MCF 10A (cell line): ENCODE results near the gene TMEM63A. TPM values are rescaled to one million over a fixed set of nuclear protein-coding genes. Genes with fewer than 3 reads are reported as not detected.
A peak's percentile ranks its signal among the peaks of the same experiment; 100 is the strongest.

Experiments
- BruUV-seq: library from RNA; stranded (reverse); fragments of 400-500 nt; replicated peaks from 2 replicates; lab custom pipeline; 2021; lab: Mats Ljungman, UMichigan
- CTCF ChIA-PET: fragments of 300-600 bp; sonication (Branson Sonifier 250); formaldehyde crosslinking; extraction: SDS; loops from one replicate; lab custom pipeline; 2021; ENCODE audit warnings: antibody characterized with exemption, inconsistent platforms; lab: Yijun Ruan, JAX
- POLR2A ChIA-PET: fragments of 300-600, 350-650 bp; sonication (Branson Sonifier 250); formaldehyde crosslinking; extraction: SDS; loops from one replicate; lab custom pipeline; 2020; ENCODE audit warnings: antibody characterized with exemption, inconsistent platforms; lab: Yijun Ruan, JAX
- DNase-seq: peaks from one replicate; pipeline ENCODE4 v3.0.0-alpha.2; 2018; ENCODE audit not compliant: unreplicated experiment
- H3K27ac Mint-ChIP-seq: one replicate; pipeline ENCODE4 v1.8.0; 2022; ENCODE audit warnings: mild to moderate bottlenecking, low read depth, mixed read lengths; ENCODE audit not compliant: unreplicated experiment
- H3K27me3 Mint-ChIP-seq: one replicate; pipeline ENCODE4 v1.8.0; 2022; ENCODE audit warnings: mixed read lengths; ENCODE audit not compliant: insufficient read depth, unreplicated experiment
- H3K36me3 Mint-ChIP-seq: one replicate; pipeline ENCODE4 v1.8.0; 2022; ENCODE audit warnings: mild to moderate bottlenecking, moderate library complexity, mixed read lengths; ENCODE audit not compliant: insufficient read depth, unreplicated experiment
- H3K4me1 Mint-ChIP-seq: one replicate; pipeline ENCODE4 v1.8.0; 2022; ENCODE audit warnings: mixed read lengths; ENCODE audit not compliant: insufficient read depth, unreplicated experiment
- H3K4me3 Mint-ChIP-seq: one replicate; pipeline ENCODE4 v1.8.0; 2022; ENCODE audit warnings: mild to moderate bottlenecking, moderate library complexity, mixed read lengths; ENCODE audit not compliant: unreplicated experiment
- H3K9me3 Mint-ChIP-seq: one replicate; pipeline ENCODE4 v1.8.0; 2022; ENCODE audit warnings: mixed read lengths; ENCODE audit not compliant: unreplicated experiment
- CTCF ChIP-seq: fragments of 200-600 bp; IDR thresholded peaks from one replicate; pipeline ENCODE4 v1.8.0; 2022; ENCODE audit warnings: antibody characterized with exemption, mild to moderate bottlenecking; ENCODE audit not compliant: unreplicated experiment
- intact Hi-C: fragments of 100-400 bp; cut with micrococcal nuclease; formaldehyde crosslinking; loops from 2 replicates; pipeline ENCODE4 v1.14.1; 2022
- total RNA-seq: library from RNA; stranded (reverse); gene quantifications from 2 replicates; pipeline ENCODE4 v1.2.3, GENCODE V29; 2022

TMEM63A gene
- total RNA-seq, 1 experiment from 2014 or later, result 52.1 TPM

- POLR2A ChIA-PET, result interaction anchor here (0.5 to 10.0 kb wide), 42 partner anchors 9 to 816 kb away, joined by 3 to 263 read pairs (median 6); partner anchors contain the start of genes ENAH, EPHX1, H3-3A and LEFTY2
- peaks cover 42% of the 10 kb centered on the region for H3K36me3 Mint-ChIP-seq
- no peak for DNase-seq
- peak overlapping the region; percentile 95 for H3K27ac Mint-ChIP-seq
- no peak for TF ChIP-seq CTCF
- H3K27me3 Mint-ChIP-seq, result no peaks in the 10 kb centered on the region
- intact Hi-C loops, result no loop called here
- CTCF ChIA-PET, result interaction anchor here (0.5 to 4.7 kb wide), 12 partner anchors 9 to 473 kb away, joined by 3 to 34 read pairs (median 4); partner anchors contain the start of genes SRP9 and TMEM63A
- BruUV-seq, result no TSS peak
- H3K4me3 Mint-ChIP-seq, result peak overlapping the region; percentile 99
- no peaks in the 10 kb centered on the region for H3K9me3 Mint-ChIP-seq
- peaks cover 42% of the 10 kb centered on the region for H3K4me1 Mint-ChIP-seq
These were observed 41.2 kb upstream of the TMEM63A start for GRCh38 chr1:225923381-225923691.

- CTCF ChIA-PET, result interaction anchor here (0.6 to 4.7 kb wide), 21 partner anchors 10 to 447 kb away, joined by 3 to 34 read pairs (median 4); partner anchors contain the start of genes SRP9 and TMEM63A
- peak; percentile 100 for DNase-seq
- Mint-ChIP-seq H3K27ac (peak overlapping the region; percentile 95), H3K9me3 (no peaks in the 10 kb centered on the region), H3K36me3 (peaks cover 56% of the 10 kb centered on the region), H3K4me3 (peak overlapping the region; percentile 99), H3K27me3 (no peaks in the 10 kb centered on the region), H3K4me1 (peaks cover 50% of the 10 kb centered on the region)
- intact Hi-C loops, result no loop called here
- no TSS peak for BruUV-seq
- POLR2A ChIA-PET, result interaction anchor here (0.6 to 10.0 kb wide), 55 partner anchors 7 to 496 kb away, joined by 3 to 263 read pairs (median 4); partner anchors contain the start of genes ENAH, EPHX1, H3-3A and LEFTY1
- no peak for TF ChIP-seq CTCF
These were observed 39.8 kb upstream of the TMEM63A start for GRCh38 chr1:225921734-225922709.

GRCh38 chr1:225919906-225920305 is 37.7 kb upstream of the TMEM63A start:
- intact Hi-C loops, result no loop called here
- Mint-ChIP-seq H3K36me3 (peaks cover 58% of the 10 kb centered on the region), H3K27me3 (no peaks in the 10 kb centered on the region), H3K4me3 (peak overlapping the region; percentile 40), H3K27ac (peak overlapping the region; percentile 73), H3K9me3 (no peaks in the 10 kb centered on the region), H3K4me1 (peaks cover 52% of the 10 kb centered on the region)
- ChIA-PET POLR2A (interaction anchor here (0.6 to 10.0 kb wide), 19 partner anchors 11 to 471 kb away, joined by 3 to 263 read pairs (median 4); partner anchors contain the start of genes EPHX1, H3-3A, SRP9 and TMEM63A), CTCF (interaction anchor here (0.7 to 4.7 kb wide), 6 partner anchors 11 to 142 kb away, joined by 3 to 34 read pairs (median 4); partner anchors contain the start of genes SRP9 and TMEM63A)
- DNase-seq, result peak; percentile 98
- BruUV-seq, result no TSS peak
- no peak for TF ChIP-seq CTCF

GRCh38 chr1:225918280-225918679 is 36.1 kb upstream of the TMEM63A start:
- H3K9me3 Mint-ChIP-seq, result no peaks in the 10 kb centered on the region

More at GRCh38 chr1:225918280-225918679, 36.1 kb upstream of the TMEM63A start:
- intact Hi-C loops, result no loop called here
- ChIA-PET CTCF (interaction anchor here (0.5 to 1.4 kb wide), 7 partner anchors 12 to 207 kb away, joined by 3 to 4 read pairs (median 3); partner anchors contain the start of gene SRP9), POLR2A (interaction anchor here (0.7 to 10.0 kb wide), 6 partner anchors 13 to 140 kb away, joined by 3 to 263 read pairs (median 10); partner anchors contain the start of genes EPHX1, SRP9 and TMEM63A)
- Mint-ChIP-seq H3K27me3 (no peaks in the 10 kb centered on the region), H3K4me1 (peaks cover 51% of the 10 kb centered on the region), H3K27ac (no peak overlapping the region), H3K4me3 (no peak overlapping the region), H3K36me3 (peaks cover 62% of the 10 kb centered on the region)
- no TSS peak for BruUV-seq
- DNase-seq, result no peak
- no peak for TF ChIP-seq CTCF
